ENCODE measurements around the gene LHFPL4. TPM values are rescaled to one million over a fixed set of nuclear protein-coding genes. Genes with fewer than 3 reads are reported as not detected.

LHFPL4 gene
- total RNA-seq, 4 donors from 2014 or later: not detected

DNA sequence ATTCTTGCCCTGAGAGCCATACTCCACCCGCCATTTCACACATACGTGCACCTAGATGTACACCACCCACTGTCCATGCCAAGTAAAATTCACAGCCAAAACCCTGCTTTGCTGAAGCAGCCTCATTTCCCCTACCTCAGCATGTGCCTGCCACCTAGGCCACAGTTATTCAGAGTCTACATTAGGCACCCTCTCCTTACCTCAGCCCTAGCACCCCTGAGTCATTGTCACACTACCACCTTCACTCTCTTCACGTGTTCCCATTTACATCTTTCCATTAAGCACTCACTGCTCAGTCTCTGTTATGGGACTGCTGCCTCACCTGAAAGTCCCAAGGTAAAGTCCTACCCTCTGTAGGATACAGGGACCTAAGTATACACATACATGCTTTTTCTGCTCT, 86.2 kb downstream of the LHFPL4 start:
- TF ChIP-seq, protein P1, sequence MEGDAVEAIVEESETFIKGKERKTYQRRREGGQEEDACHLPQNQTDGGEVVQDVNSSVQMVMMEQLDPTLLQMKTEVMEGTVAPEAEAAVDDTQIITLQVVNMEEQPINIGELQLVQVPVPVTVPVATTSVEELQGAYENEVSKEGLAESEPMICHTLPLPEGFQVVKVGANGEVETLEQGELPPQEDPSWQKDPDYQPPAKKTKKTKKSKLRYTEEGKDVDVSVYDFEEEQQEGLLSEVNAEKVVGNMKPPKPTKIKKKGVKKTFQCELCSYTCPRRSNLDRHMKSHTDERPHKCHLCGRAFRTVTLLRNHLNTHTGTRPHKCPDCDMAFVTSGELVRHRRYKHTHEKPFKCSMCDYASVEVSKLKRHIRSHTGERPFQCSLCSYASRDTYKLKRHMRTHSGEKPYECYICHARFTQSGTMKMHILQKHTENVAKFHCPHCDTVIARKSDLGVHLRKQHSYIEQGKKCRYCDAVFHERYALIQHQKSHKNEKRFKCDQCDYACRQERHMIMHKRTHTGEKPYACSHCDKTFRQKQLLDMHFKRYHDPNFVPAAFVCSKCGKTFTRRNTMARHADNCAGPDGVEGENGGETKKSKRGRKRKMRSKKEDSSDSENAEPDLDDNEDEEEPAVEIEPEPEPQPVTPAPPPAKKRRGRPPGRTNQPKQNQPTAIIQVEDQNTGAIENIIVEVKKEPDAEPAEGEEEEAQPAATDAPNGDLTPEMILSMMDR (IDR thresholded peaks at IDR 0.05; ENCODE audit: low read depth): no peak

DNA sequence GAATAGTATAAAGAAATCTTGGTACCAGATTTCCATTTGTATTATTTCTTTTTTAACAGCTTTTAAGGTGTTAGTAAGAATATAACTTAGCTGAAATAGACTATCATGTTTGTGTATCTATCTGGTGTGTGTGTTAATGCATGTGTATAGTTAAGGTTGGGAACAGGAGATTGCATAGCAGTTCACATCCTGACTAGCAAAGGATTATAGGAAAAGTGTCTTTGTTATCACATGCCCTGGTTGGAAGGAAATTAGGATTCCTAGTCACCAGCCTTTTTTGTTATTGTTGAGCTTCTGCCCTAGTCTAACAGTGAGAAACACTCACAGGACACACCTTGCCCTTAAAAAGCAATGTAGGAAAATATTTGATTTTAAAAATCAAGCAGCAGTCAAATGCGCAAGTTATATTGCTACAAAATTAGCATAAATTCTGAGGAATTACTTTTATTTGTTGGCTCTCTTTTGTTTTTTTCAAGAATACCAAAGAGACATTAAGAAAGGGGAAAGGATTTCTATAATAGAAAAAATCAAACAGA, 98.0 kb downstream of the LHFPL4 start:
- TF ChIP-seq, protein P1 (IDR thresholded peaks at IDR 0.05; ENCODE audit: low read depth): no peak

DNA sequence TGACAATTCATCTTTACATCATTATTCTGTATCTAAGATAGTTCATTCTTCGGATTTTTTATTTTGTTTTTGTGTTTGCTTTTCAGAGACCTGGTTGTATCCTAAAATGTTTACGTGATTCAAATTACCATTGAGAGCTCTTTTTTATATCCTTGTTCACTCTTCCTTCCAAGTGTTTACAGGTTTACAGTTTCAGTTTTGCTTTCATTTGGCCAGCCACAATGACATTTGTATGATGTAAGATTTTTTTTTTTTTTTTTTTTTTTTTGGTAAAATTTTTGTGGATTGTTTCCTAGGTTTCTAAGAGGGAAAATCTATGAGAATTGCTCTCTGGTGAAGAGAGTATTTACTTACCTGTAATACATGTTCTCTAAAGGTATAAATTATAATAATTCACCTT, 101.2 kb downstream of the LHFPL4 start:
- TF ChIP-seq, protein P1 (IDR thresholded peaks at IDR 0.05; ENCODE audit: low read depth): no peak

DNA sequence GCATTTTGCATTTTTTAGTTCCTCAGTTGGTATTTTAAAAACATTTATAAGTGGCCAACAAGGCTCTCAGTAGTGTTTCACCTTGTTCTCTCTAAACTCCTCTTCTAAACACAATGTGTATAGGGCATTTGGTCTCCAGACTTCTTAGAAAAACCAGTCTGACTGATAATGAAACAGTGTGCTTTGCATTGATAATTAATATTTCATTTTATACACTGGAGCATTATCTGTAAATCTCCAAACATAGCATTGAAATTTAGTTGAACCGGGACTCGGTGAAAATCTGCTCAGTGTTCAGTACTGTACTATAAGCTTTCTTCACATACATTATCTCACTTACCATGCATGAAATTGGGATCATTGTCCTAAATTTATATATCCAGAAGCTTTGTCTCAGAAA, 102.6 kb downstream of the LHFPL4 start:
- TF ChIP-seq, protein P1 (IDR thresholded peaks at IDR 0.05; ENCODE audit: low read depth): no peak

DNA sequence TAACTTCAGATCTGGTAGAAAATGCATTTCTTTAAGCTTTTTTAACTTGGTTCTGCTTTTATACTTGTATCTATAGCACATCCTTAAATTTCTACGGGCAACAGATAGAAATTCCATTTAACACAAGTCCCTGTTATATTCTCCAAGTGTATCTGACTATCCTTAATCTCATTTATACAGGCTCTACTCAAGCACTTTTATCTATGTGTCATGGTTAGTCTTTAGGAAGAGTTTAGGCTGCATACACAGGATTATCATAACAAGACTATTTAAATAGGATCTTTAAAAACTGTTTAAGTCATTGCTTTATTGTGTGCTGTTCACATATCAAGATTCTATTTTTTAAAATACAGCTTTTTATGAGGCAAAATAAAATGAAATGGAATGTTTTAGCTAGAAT, 103.5 kb downstream of the LHFPL4 start:
- TF ChIP-seq, protein P1 (IDR thresholded peaks at IDR 0.05; ENCODE audit: low read depth): no peak

DNA sequence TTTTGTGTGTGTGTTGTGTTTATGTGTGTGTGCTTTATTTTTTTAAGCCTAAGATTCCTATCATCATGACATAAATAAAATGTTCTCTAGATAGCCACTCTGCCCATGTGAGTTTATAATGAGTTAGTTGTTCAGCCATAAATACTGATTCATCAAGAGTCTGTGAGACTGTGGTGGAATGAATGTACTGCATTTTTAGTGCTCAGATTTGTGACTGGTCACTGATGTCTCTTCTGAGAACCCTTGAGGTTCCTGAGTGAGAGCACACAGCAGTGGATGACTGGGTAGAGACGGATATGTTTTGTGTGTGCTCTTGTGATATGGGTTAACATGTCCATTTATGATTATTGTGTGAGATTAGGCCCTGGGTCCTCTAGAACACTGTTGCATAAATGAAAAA, 105.0 kb downstream of the LHFPL4 start:
- TF ChIP-seq, protein P1 (IDR thresholded peaks at IDR 0.05; ENCODE audit: low read depth): no peak

Other genes starting within 250 kb of the LHFPL4 start
- gene THUMPD3, start 190.8 kb downstream of the LHFPL4 start, total RNA-seq: 10 to 100 TPM; 20.7 to 53.8 (median 23.4) TPM
- gene SETD5, start 156.2 kb downstream of the LHFPL4 start, total RNA-seq: 100 to 1,000 TPM in 2 of 4 donors, 10 to 100 TPM in 2; 73.5 to 211 (median 91.7) TPM
- gene MTMR14, start 95.7 kb upstream of the LHFPL4 start, total RNA-seq: 10 to 100 TPM; 28.0 to 46.6 (median 39.4) TPM
- gene CPNE9, start 150.0 kb upstream of the LHFPL4 start, total RNA-seq: 1 to 10 TPM in 1 of 4 donors, not detected in 3; 2.0 TPM
- gene BRPF1, start 177.9 kb upstream of the LHFPL4 start, total RNA-seq: 10 to 100 TPM; 11.3 to 18.8 (median 14.5) TPM
- gene OGG1, start 196.1 kb upstream of the LHFPL4 start, total RNA-seq: 10 to 100 TPM; 16.0 to 23.0 (median 19.3) TPM
- 100 to 1,000 TPM in 1 of 4 donors, 10 to 100 TPM in 3; 57.0 to 122 (median 66.6) TPM for gene CAMK1, start 216.1 kb upstream of the LHFPL4 start, total RNA-seq
- 10 to 100 TPM; 32.1 to 69.6 (median 58.9) TPM for gene TADA3, start 238.7 kb upstream of the LHFPL4 start, total RNA-seq
- 100 to 1,000 TPM in 3 of 4 donors, 10 to 100 TPM in 1; 85.4 to 174 (median 158) TPM for gene ARPC4, start 239.3 kb upstream of the LHFPL4 start, total RNA-seq

All from subcutaneous adipose tissue (tissue), 4 donors.